Smooth muscle cell (in vitro differentiated cells): ENCODE data around the gene PBX3. TPM values are rescaled to one million over a fixed set of nuclear protein-coding genes. Genes with fewer than 3 reads are reported as not detected.

ENCODE experiments used
- DNase-seq: peaks from one replicate; lab custom pipeline; 2025; ENCODE audit not compliant: unreplicated experiment; lab: John Stamatoyannopoulos, UW
- H2AFZ ChIP-seq: fragments of 200-600 bp; sonication (generic); 2 replicates; pipeline ENCODE4 v1.6.0; 2016; ENCODE audit warnings: antibody characterized with exemption, low read depth, mild to moderate bottlenecking
- H3F3A ChIP-seq: fragments of 200-600 bp; sonication (generic); 2 replicates; pipeline ENCODE4 v1.6.0; 2017; ENCODE audit warnings: antibody characterized with exemption, low read depth
- H3K27ac ChIP-seq: fragments of 200-600 bp; sonication (generic); 2 replicates; pipeline ENCODE4 v1.5.1; 2016; ENCODE audit warnings: low read depth, mild to moderate bottlenecking
- H3K27me3 ChIP-seq: fragments of 200-600 bp; sonication (generic); 2 replicates; pipeline ENCODE4 v1.6.1; 2016; ENCODE audit warnings: low read depth, mild to moderate bottlenecking
- H3K36me3 ChIP-seq: fragments of 200-600 bp; sonication (generic); 2 replicates; pipeline ENCODE4 v1.5.1; 2016; ENCODE audit warnings: low read depth
- H3K4me1 ChIP-seq: fragments of 200-600 bp; sonication (generic); 2 replicates; pipeline ENCODE4 v1.5.1; 2016; ENCODE audit warnings: low read depth
- H3K4me2 ChIP-seq: fragments of 200-600 bp; sonication (generic); 2 replicates; pipeline ENCODE4 v1.6.0; 2016; ENCODE audit warnings: mild to moderate bottlenecking
- H3K4me3 ChIP-seq: fragments of 200-600 bp; sonication (generic); 2 replicates; pipeline ENCODE4 v1.5.1; 2016; ENCODE audit warnings: mild to moderate bottlenecking
- H3K79me2 ChIP-seq: fragments of 200-600 bp; sonication (generic); 2 replicates; pipeline ENCODE4 v1.6.0; 2016; ENCODE audit warnings: low read depth, mild to moderate bottlenecking
- H3K9ac ChIP-seq: fragments of 200-600 bp; sonication (generic); 2 replicates; pipeline ENCODE4 v1.6.0; 2016; ENCODE audit warnings: low read depth
- H3K9me3 ChIP-seq: fragments of 200-600 bp; sonication (generic); replicated peaks from 2 replicates; pipeline ENCODE4 v1.5.1; 2016; ENCODE audit warnings: low read depth
- H4K20me1 ChIP-seq: fragments of 200-600 bp; sonication (generic); 2 replicates; pipeline ENCODE4 v1.6.0; 2016; ENCODE audit warnings: low read depth
- WGBS: methylation state at CpG from one replicate; pipeline ENCODE4 v1.1.7; 2016; ENCODE audit warnings: low lambda C conversion rate; 5-methylcytosine and 5-hydroxymethylcytosine counted together
- polyA plus RNA-seq: library from polyadenylated mRNA; unstranded; fragments of >200 nt; fragmentation: Nextera tagmentation; extraction: Ambion mirVana; gene quantifications from 2 replicates; pipeline ENCODE4 v1.2.1, GENCODE V29; 2016
- total RNA-seq: library from RNA; depleted of rRNA; stranded (reverse); fragments of >200 nt; gene quantifications from 2 replicates; pipeline ENCODE4 v1.2.3, GENCODE V29; 2014
- TF ChIP-seq, protein P1 (sequence below): fragments of 200-600 bp; sonication (generic); IDR thresholded peaks from 2 replicates; pipeline ENCODE4 v1.5.1; 2017; ENCODE audit warnings: borderline replicate concordance, mild to moderate bottlenecking, antibody characterized with exemption; ENCODE audit not compliant: insufficient read depth, poor library complexity, severe bottlenecking

PBX3 gene
- total and polyA plus RNA-seq, 2 experiments from 2014 or later, result 15.3 to 34.6 TPM

DNA sequence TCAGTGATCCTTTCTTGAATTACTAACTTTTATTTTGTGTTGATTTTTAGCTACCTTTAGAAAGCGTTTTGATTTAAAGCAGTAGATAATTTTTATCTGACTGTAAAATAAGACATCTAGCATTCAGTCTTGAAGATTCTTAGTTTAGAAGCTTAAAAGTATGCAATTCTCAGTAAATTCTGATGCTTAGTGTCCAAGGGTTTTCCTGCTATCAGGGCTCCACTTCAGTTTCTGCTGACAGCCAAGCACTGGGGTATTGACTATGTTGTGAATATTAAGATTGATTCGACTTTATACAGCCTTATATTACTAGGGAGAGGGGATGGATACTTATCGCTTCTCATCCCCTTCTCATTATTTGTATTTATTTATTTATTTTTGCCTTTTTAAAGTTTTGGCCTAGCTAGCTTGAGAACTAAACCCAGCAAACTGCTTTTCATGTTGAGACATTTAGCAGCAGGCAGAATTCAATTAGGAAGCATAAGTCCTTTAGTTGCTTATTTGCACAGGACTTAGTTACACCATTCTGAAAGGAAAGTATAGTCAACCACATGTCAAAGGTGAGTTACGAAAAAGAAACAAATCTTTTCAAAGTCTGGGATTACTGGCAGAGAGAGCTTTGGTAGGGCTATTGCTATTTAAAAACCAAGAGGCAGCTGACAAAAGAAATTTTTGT, 2.9 kb downstream of the PBX3 start:
- Histone ChIP-seq H3K9ac (no peak overlapping the region), H3K27me3 (no peaks in the 10 kb centered on the region), H3K79me2 (peaks cover 52% of the 10 kb centered on the region), H3K9me3 (no peaks in the 10 kb centered on the region), H3K36me3 (no peaks in the 10 kb centered on the region), H2AFZ (no peak overlapping the region), H3K4me3 (peak overlapping the region; percentile 88), H3K4me2 (peak overlapping the region; percentile 92), H3K4me1 (peaks cover 61% of the 10 kb centered on the region), H3F3A (peaks cover 8% of the 10 kb centered on the region), H4K20me1 (peaks cover 25% of the 10 kb centered on the region), H3K27ac (no peak overlapping the region)
- DNase-seq, result no peak
- TF ChIP-seq, protein P1, sequence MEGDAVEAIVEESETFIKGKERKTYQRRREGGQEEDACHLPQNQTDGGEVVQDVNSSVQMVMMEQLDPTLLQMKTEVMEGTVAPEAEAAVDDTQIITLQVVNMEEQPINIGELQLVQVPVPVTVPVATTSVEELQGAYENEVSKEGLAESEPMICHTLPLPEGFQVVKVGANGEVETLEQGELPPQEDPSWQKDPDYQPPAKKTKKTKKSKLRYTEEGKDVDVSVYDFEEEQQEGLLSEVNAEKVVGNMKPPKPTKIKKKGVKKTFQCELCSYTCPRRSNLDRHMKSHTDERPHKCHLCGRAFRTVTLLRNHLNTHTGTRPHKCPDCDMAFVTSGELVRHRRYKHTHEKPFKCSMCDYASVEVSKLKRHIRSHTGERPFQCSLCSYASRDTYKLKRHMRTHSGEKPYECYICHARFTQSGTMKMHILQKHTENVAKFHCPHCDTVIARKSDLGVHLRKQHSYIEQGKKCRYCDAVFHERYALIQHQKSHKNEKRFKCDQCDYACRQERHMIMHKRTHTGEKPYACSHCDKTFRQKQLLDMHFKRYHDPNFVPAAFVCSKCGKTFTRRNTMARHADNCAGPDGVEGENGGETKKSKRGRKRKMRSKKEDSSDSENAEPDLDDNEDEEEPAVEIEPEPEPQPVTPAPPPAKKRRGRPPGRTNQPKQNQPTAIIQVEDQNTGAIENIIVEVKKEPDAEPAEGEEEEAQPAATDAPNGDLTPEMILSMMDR, result no peak
- 57% methylated on average over 4 of the region's 4 CpGs for whole genome bisulfite sequencing

DNA sequence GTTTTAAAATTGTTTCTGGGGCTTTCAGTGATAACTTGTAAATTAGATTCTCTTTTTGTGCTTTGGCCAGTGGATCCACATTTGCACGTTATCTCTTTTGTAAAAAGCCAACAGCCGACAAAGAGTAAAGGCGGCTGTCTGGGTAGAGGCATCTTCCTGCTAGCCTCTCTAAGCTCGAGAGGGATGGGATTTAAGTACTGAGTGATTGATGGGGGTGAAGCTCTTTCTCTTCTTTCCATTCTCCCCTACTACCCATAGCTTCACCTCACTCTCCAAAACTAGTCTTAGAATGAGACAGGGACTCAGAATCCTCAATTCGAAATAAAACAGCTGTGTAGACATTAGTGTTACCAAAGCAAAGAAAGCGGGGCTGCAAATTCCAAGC, 3.4 kb downstream of the PBX3 start:
- Histone ChIP-seq H3K79me2 (peaks cover 57% of the 10 kb centered on the region), H3K4me2 (peak overlapping the region; percentile 92), H4K20me1 (peaks cover 29% of the 10 kb centered on the region), H3F3A (peaks cover 3% of the 10 kb centered on the region), H2AFZ (no peak overlapping the region), H3K4me1 (peaks cover 66% of the 10 kb centered on the region), H3K27ac (no peak overlapping the region), H3K36me3 (no peaks in the 10 kb centered on the region), H3K27me3 (no peaks in the 10 kb centered on the region), H3K9ac (no peak overlapping the region), H3K9me3 (no peaks in the 10 kb centered on the region), H3K4me3 (peak overlapping the region; percentile 88)
- TF ChIP-seq, protein P1, result no peak
- DNase-seq, result no peak
- WGBS, result 41% methylated on average over 6 of the region's 6 CpGs

DNA sequence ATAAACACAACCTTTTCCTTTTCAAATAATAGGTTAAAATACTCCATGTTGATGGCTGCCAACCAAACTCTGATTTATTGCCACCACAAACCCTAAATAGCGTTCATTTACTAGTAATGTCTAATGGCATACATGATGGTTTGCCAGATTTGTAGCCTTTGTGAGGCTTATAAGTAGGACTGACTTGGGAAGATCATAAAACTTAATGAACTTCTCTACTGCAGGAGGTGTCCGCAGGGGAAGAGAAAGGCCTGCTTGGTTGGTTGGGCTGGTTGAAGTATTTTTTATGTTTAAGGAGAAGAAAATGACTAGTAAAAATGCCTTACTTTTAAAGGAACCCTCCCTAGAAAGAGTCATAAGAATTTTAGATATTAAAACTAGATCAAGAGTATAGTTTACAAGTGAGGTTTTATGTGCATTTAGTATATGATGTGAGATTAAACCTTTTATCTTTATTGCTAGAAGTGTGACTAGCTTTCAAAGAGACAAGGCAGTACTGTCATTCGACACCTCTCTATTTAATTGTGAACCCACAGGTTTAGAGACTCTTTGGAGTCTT, 5.0 kb downstream of the PBX3 start:
- Histone ChIP-seq H3K4me2 (peak overlapping the region; percentile 30), H3K27me3 (no peaks in the 10 kb centered on the region), H3K4me3 (no peak overlapping the region), H3K79me2 (peaks cover 67% of the 10 kb centered on the region), H3F3A (no peaks in the 10 kb centered on the region), H3K36me3 (no peaks in the 10 kb centered on the region), H3K9ac (no peak overlapping the region), H4K20me1 (peaks cover 43% of the 10 kb centered on the region), H3K9me3 (no peaks in the 10 kb centered on the region), H3K27ac (no peak overlapping the region), H2AFZ (no peak overlapping the region), H3K4me1 (peaks cover 78% of the 10 kb centered on the region)
- no peak for DNase-seq
- TF ChIP-seq, protein P1, result no peak
- WGBS, result 45% methylated on average over 3 of the region's 3 CpGs

DNA sequence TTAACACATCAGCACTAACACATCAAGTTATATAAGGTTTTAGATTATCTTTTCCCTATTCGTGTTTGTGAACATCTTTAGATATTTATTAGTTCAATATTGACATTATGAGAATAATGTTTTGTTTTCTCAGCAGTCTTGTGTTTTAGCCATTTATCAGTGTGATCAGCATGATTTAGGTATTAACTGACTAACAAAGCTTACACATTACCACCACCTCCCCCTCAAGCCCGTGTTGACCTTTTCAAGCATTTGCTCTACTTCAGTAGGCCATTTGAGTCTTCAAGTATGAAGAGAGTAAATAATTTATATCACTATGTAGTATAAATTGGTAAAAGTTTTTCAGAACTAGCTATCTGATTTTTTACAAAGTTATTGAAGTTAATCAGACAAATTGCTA, 6.9 kb downstream of the PBX3 start:
- H3K27ac ChIP-seq, result no peak overlapping the region
- no peak overlapping the region for H2AFZ ChIP-seq
- peaks cover 63% of the 10 kb centered on the region for H4K20me1 ChIP-seq
- no peaks in the 10 kb centered on the region for H3K9me3 ChIP-seq
- TF ChIP-seq, protein P1, result no peak
- no peak overlapping the region for H3K4me2 ChIP-seq
- peaks cover 85% of the 10 kb centered on the region for H3K4me1 ChIP-seq
- H3K36me3 ChIP-seq, result no peaks in the 10 kb centered on the region
- peaks cover 68% of the 10 kb centered on the region for H3K79me2 ChIP-seq
- DNase-seq, result no peak
- 30% methylated on average over 2 of the region's 2 CpGs for WGBS
- H3K9ac ChIP-seq, result no peak overlapping the region
- H3F3A ChIP-seq, result no peaks in the 10 kb centered on the region
- no peak overlapping the region for H3K4me3 ChIP-seq
- H3K27me3 ChIP-seq, result no peaks in the 10 kb centered on the region
